Skin epidermis (tissue), 12 donors: ENCODE measurements around the gene NCOR2.

Source experiments
- H3K27ac ChIP-seq, 21 experiments: fragments of 200-600 bp; sonication (generic) in 11 of 21; one replicate each; pipeline ENCODE4 v1.5.0; 2020; ENCODE audit warnings: mild to moderate bottlenecking in 3 of 21, inconsistent platforms in 2 of 21, moderate library complexity in 2 of 21
- H3K4me3 ChIP-seq, 7 experiments: fragments of 200-600 bp; sonication (generic) in 2 of 7; one replicate each; pipeline ENCODE4 v1.5.0; 2020; ENCODE audit warnings: inconsistent platforms in 2 of 7, mild to moderate bottlenecking in 2 of 7, moderate library complexity in 1 of 7

Gene NCOR2

DNA sequence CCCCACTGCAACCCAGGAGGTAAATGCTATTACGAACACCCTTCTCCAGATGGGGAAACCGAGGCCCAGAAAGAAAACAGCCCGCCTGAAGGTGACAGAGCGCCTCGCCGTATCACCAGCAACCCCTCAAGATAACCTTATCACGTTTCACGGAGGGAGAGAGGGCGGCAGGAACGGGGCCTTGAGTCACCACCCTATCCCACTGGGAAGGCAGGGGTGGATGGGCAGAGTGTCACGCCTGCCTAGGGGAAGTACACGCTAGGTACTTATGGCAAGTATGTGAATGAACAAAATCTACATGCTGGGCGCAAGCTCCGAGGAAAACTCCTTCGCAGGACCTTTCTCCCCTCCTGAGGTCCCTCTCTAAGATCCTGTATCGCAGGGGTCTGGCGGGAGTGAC lies 17.8 kb downstream of the NCOR2 start:
- peak overlapping the region in 18 of 21 experiments; percentile 8 to 78 (median 62) for H3K27ac ChIP-seq

DNA sequence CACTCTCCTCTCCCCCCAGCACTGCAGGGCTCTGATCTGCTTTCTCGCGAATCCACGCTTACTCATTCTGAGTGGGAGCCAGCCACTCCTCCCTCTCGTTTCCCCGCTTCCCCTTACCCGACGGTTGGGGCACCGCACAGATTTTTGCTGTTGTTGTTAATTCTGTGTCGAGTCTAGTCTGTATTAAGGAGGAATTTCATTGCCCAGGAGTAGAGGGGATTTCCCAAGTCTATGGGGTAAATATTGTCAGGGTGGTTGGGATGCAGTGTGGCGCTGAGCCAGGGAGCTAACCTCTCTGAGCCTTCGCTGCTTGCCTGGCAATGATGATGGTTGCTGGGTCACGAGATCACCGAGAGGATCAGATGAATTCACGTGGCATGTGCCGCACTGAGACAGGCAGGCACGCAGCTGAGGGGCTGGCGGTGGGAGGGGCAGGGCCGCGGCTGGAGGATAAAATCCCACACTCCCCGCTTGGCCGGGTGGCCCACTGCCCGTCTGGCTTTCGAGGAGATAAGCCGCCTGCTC lies 18.5 kb downstream of the NCOR2 start:
- Histone ChIP-seq H3K4me3 (no peak overlapping the region), H3K27ac (peak overlapping the region in 16 of 21 experiments; percentile 8 to 78 (median 60))

More for the DNA sequence above, 17.8 kb downstream of the NCOR2 start:
- H3K4me3 ChIP-seq, result no peak overlapping the region

DNA sequence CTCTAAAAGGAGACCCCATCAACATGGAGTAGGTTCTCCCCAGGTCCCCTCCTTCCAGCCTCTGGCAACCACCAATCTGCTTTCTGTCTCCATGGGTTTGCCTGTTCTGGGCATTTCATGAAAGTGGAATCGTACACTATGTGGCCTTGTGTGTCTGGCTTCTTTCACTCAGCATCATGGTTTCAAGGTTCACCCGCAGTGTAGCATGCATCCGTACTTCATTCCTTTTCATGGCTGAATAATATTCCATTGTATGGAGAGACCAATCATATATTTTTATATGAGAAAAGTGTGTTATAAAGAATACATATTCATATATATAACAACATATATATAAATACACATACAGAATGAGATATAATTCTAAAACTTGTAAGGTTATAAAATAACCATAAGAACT lies 19.8 kb downstream of the NCOR2 start:
- H3K27ac ChIP-seq, result peak overlapping the region in 1 of 21 experiments; percentile 29
- no peak overlapping the region for H3K4me3 ChIP-seq

DNA sequence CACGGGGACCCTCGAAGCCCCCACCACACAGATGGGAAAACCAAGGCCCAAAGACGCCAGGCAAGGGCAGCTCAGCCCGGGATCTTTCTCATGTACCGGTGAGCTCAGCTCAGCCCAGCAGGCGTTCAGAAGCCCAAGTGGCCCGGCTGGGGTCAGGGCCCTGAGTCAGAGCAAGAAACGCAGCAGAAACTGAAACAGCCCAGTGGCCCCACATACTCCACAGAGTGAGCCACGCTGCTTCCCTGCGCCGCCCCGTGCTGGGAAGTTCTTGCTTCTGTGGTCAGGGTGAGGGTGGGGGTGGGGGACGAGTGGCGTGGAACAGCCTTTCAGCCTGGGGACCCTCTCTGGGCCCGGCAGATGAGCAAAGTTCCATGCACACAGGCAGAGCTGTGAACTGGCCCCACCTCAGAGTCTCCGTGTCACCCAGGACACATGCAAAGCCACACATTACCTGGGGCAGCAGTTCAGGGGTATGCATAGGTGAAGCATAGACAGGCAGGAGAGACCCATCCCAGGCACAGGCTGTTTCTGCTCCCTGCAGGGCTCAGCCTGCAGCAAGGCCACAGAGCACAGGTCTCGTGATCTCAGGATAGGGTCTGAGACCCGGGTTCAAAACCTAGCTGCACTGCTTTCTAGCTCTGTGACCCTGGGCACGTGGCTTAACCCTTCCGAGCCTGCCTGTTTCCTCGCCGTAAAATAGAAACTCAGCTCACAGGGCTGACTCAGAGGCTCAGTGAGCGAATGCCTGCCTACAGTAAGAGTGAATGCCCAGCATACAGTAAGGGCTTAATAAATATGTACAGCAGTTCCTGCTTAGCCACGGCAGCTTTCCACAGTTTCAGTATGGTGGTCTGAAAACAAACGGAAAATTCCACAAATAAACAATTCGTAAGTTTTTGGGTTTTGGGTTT lies 21.6 kb downstream of the NCOR2 start:
- Histone ChIP-seq H3K4me3 (no peak overlapping the region), H3K27ac (peak overlapping the region in 14 of 21 experiments; percentile 10 to 70 (median 39))

DNA sequence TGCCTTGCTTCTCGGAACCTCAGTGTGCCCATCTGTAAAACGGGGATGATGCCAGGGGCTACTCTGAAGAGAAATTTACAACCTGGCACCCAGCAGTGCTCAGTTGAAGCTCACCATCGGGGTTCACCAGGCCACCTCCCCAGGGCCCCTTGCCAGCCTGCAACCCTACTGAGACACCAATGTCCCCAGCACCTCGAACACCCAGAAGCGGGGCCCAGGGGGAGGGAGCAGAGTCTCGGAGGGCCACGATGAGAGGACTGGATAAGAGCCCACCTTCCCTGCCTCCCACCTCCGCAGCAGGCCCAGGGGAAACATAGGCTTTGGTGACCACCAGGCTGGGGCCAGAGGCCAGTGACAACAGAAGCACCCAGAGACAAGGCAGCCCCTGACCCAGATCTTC lies 22.4 kb downstream of the NCOR2 start:
- no peak overlapping the region for H3K4me3 ChIP-seq
- peak overlapping the region in 15 of 21 experiments; percentile 10 to 70 (median 39) for H3K27ac ChIP-seq

DNA sequence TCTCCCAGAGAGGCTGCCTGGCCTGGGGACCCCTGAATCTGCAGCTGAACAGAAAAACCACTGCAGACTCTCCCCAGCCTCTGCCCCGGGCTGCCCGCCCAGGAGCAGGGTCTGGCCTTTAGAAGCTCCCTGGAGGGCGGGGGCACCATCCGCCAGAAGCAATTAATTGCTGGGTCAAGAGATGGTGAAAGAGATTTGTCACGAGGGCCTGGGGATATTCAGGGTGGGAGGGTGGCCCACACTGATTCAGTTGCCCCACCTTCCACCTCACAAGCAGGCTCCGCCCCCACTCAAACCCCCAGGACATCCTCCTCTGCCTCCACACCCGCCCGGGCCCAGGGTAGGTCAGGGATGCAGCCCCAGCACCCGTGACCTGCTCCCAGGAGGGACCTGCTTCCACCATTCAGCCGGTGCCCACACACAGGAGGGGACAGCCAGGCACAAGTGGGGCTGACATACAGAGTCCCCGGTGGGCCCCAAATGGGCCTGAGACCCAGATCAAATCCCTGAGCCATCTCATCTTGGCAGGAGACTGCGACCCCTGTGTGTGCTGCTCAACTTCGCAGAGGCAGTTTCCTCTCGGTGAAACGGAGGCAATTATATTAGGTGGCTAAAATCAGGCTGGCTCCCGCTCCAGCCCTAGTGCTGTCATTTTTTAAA lies 23.0 kb downstream of the NCOR2 start:
- no peak overlapping the region for H3K4me3 ChIP-seq
- peak overlapping the region in 10 of 21 experiments; percentile 23 to 70 (median 44) for H3K27ac ChIP-seq

DNA sequence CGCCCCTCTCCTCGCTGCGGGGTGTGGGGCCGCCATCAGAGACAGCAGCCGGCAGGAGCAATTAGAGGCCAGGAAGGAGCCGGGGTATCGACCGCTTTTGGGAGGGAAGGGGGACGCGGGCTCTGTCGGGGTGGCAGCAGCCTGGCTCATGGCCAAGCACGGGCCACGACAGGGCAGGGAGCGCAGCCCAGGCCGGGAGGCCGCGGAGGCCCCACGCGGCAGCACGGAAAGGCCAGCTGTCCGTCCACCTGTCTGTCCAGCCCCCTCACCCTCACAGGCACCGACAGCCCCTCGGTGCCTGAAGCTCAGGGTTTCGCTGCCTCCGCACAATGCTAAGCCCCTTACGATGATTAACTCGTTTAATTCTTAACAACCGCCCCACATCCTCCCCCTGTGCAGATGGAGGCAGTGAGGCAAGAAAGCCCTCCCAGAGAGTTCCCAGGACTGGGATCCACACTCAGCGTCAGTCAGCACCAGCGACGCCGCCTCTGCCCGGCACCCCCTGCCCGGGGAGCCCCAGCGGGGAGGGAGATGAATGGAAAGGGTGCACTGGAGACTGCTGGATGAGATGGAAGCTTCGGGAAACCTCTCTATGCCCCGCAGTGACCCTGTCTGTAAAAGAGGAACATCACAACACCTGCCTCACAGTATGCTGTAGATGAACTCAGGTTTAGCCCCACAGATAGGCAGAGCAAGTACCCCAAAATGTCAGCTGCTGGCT lies 23.7 kb downstream of the NCOR2 start:
- Histone ChIP-seq H3K4me3 (no peak overlapping the region), H3K27ac (peak overlapping the region in 11 of 21 experiments; percentile 4 to 70 (median 48))

DNA sequence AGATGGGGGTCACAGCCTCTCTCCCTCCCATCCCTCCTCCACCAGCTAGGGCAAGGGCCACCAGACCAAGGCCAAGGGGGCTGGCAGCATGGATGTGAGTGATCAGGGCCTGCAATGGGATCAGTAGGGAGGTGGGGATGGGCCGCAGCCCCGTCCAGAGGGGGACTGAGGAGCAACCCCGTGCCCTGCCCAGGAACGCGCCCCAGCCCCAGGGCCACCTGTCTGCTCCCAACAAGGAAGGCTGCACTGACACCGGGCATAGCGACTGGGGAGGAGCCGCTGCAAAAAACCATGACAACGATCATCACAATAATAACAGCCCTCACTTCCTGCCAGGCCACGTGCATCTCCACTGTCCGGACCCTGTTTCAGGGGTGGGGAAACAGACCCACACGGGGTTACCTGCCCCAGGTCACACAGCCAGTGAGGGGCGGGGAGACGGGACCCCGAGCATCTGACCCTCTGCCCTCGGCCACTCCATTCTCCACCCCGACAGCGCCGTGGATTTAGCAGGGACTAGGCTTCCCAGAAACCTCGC lies 24.3 kb downstream of the NCOR2 start:
- H3K27ac ChIP-seq, result peak overlapping the region in 11 of 21 experiments; percentile 27 to 70 (median 48)
- no peak overlapping the region for H3K4me3 ChIP-seq

DNA sequence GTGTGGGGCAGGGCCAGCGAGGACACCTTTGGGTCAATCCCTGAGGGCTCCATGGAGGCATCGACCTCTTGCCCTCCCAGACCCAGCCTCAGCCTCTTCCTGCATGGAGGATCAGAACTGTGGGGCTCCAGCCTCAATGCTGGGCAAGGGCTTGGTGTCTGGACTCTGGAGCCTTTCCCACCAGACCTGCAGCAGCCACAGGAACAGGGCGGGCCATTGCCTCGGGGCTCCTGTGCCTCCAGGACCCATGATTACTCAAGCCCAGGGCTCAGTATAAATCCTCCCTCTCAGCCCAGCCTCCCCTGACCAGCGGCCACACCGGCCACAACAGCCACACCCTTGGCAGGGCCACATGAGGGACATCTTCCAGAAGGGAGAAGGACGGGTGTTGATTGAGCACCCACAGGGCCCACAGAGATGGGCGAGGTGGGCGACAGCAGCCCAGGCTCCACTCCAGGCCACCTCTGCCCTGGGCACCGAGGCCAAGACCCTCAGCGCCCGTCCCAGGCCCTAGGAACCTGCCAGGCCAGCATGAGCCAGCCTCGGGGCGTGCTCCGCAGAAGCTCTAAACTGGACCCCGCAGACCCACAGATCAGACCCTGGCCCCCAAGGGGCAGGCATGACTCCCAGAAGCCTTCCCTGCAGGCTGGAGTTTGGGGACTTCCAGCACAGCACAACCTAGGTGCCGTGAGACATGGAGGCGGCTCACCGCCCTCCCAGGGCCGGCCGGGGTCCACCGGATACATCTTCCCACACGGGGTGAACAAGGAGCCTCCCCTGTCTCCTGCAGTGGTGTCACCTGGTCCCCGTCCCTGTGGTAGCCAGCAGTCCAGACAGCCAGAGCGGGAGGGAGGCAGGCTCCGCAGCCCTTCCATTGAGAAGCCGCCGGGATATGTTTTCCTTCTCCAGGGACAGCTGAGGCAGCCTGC lies 25.1 kb downstream of the NCOR2 start:
- H3K4me3 ChIP-seq, result no peak overlapping the region
- peak overlapping the region in 6 of 21 experiments; percentile 27 to 66 (median 50) for H3K27ac ChIP-seq

DNA sequence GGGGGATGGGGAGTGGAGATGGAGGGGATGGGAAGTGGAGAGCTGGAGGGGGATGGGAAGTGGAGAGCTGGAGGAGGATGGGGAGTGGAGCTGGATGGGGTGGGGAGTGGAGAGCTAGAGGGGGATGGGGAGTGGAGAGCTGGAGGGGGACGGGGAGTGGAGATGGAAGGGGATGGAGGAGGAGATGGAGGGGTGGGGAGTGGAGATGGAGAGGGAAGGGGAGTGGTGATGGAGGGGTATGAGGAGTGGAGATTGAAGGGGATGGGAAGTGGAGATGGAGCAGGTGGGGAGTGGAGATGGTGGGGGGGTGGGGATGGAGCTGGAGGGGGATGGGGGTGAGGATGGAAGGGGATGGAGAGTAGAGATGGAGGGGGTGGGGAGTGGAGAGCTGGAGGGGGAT lies 26.1 kb downstream of the NCOR2 start:
- Histone ChIP-seq H3K4me3 (no peak overlapping the region), H3K27ac (no peak overlapping the region)

DNA sequence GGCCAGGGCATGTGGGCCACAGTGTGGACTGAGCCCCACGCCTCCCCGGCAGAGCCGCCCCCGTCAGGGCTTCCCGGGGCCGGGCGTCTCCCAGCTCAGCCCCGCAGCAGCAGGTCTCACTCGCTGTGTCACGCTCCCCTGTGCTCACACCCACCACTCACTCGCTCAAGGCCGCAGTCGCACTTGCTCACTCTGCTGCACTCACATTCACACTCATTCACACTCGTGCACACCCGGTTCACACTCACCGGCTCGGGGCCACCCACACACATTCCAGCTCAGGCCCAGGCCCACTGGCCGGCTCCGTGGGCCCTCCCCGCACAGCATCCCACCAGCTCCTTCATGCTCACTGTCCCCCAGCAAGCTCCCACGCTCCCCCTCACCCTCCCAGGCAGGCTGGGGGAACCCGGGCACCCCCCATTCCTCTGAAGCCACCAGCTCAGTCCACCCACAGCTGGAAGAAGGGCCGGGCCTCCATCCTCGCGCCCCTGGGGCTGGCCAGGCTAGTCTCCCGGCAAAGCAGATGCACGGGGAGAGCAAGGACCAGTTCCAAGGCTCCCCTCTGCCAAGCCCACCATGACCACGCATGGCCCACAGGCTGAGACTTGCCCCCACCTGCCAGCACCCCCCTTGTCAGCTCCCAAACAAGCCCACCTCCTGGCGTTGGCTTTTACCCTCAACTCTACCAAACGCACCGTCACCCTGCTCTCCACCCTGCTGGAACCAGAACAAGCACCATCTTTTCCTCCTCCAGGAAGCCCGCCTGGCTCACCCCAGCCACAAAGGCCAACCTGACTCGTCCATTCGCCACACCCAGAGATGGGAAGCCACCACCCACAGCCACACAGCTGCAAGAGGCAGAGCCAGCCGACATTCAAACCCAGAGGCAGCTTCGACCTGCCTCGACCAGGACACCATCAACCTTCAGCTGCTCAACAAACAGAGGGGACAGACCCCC lies 28.0 kb downstream of the NCOR2 start:
- Histone ChIP-seq H3K27ac (peak overlapping the region in 14 of 21 experiments; percentile 1 to 60 (median 28)), H3K4me3 (no peak overlapping the region)

DNA sequence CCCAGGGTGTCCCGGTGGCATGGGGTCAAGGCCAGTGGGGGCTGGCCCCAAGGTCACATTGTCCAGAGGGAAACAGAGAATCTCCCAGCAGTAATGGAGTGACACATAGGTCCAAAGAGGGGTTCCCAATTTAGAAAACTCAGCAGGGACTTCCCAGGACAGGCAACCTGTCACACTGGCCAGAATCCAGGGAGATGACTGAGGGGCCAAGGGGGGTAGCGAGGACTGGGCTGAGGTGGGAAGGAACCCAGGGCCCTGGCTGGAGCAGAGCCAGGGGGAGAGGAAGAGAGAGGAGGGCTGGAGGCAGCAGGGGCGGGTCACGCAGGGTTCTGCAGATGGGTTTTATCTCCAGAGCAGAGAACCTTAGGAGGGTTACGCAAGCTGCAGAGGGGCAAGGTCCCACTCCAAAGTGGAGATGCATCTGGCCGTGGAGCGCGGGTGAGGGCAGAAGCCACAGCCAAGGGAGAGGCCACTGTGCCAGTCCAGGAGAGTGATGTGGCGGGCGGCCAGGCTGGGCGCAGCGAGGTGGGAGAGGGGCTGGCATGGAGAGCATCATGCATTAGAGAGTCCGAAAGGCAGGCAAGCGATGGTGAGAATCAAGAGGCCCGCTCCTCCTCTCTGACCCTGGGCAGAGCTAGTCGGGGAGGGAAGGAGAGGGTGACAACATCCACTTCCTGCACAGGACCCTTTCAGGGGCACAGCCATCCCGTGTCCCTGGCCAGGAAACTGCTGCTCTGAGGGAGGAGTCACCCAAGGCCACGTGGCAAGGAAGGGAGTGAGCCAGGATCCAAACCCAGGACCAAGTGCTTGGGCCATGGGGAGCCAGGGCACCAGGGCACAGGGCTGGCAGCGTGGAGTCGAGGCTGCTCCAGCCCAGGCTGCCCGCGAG lies 29.0 kb downstream of the NCOR2 start:
- no peak overlapping the region for H3K4me3 ChIP-seq
- H3K27ac ChIP-seq, result peak overlapping the region in 14 of 21 experiments; percentile 4 to 60 (median 28)

DNA sequence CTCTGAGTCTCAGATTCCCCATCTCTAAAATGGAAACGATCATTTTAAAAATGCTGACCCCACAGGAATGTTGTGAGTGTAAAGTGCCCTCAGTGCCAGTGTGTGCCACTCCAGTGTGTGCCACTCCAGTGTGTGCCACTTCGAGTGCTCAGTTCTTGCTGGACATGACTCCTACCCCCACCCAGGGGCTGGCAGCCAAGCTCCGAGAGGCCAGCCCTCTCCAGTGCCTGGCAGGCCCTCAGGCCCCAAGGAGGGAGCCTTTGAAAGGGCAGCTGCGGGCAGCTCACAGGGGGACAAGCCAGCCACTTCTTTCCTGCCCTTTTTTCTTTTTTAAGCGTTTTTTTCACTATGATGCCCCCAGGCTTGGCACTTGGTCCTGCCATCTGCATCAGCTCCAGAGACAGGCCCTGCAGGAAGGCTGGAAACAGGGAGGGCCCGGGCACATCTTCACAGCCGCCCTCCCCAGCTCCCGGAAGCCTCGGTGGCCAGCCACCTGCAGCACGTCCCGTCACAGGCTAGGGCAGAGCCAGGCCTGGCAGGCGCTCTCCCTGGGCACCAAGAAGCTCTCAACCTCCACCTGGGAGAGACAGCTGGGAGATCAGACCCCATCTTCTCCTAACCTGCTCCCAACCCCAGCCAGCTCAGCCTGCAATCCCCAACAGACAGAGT lies 29.8 kb downstream of the NCOR2 start:
- peak overlapping the region in 11 of 21 experiments; percentile 12 to 60 (median 40) for H3K27ac ChIP-seq

DNA sequence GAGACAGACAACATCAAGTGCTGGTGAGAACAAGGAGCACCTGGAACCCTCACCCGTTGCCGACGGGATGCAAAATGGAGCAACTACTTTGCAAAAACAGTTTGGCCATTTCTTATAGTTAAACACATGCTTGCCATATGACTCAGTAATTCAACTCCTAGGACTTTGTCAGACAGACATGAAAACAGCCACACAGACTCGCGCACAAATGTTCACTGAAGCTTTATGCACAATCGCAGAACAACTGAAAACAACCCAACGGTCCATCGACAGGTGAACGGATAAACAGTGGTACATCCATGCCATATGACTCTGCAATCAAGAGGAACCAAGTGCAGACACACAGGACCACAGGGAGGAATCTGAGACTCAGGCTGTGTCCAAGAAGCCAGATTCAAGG lies 30.8 kb downstream of the NCOR2 start:
- H3K4me3 ChIP-seq, result no peak overlapping the region

More for the DNA sequence above, 29.8 kb downstream of the NCOR2 start:
- no peak overlapping the region for H3K4me3 ChIP-seq

DNA sequence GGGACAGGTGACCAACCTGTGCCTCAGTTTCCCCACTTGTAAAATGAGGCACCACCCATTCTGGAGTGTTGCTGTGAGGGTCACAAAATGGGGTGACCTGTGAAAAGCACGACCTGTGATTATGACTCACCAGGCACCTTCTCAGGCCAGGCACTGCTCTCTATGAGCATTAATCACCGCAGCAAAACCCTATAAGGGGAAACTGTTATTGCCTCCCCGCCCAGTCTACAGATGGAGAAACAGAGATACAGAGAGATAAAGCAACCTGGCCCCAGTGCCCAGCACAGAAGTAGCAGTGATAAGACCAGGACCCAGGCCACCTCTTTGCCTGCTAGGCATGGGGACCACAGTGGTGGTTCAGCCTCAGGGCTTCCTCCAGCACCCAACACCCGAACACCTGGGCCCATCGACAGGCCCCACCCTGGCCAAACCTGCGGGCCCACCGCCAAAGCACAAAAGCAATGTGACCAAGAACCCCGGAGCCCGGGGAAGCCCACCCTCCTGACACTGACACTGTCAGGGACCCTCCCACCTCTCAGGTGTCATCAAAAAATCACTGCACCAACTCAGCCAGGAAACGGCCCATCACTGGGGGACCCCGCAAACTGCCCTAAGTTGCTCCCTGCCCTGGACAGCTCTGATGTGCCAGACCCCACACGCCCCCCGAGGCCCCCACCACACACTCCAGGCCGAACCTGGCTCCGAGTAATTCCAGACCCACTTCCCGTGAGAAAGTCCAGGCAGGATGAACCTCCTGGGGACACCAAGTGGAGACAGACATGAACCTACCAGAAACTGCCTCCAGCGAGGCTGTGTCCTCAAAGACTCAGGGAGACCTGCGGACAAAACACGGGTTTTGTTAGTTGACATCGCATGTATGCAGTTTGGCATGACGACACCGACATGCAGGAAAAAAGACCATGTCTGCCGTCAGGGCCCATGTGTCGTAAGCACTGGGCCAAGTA lies 32.4 kb downstream of the NCOR2 start:
- no peak overlapping the region for H3K27ac ChIP-seq
- no peak overlapping the region for H3K4me3 ChIP-seq

More for the DNA sequence above, 30.8 kb downstream of the NCOR2 start:
- H3K27ac ChIP-seq, result peak overlapping the region in 2 of 21 experiments; percentile 35 to 60
